Esophagus squamous epithelium (tissue), 4 donors: Measurements from ENCODE around the gene TDRD10.

Source experiments
- CTCF ChIP-seq, 6 experiments: fragments of 450-650 bp in 4 of 6; fragments of 200-600 bp in 2 of 6; sonication (generic) in 2 of 6; IDR thresholded peaks; one replicate each; pipeline ENCODE4 v1.5.1; 2016 to 2019; ENCODE audit warnings: antibody characterized with exemption in 6 of 6, mild to moderate bottlenecking in 4 of 6, moderate library complexity in 4 of 6
- POLR2A ChIP-seq, 4 donors: fragments of 450-650 bp; IDR thresholded peaks; one replicate each; pipeline ENCODE4 v1.6.1; 2017; ENCODE audit warnings: antibody characterized with exemption in 4 of 4, mild to moderate bottlenecking in 4 of 4, moderate library complexity in 3 of 4

- TF ChIP-seq CTCF (IDR thresholded peaks at IDR 0.05), result no peak
- no peak for TF ChIP-seq POLR2A (IDR thresholded peaks at IDR 0.05)
Observed at GRCh38 chr1:154589780-154590179, 87.8 kb downstream of the TDRD10 start.
